ENCODE results near the gene TMEM154.

- TF ChIP-seq CTCF (IDR thresholded peaks at IDR 0.05) = no peak
- no peak for TF ChIP-seq POLR2A (IDR thresholded peaks at IDR 0.05)
Observed at GRCh38 chr4:152724494-152724893, 44.7 kb upstream of the TMEM154 start.
